ENCODE results near the gene THEM4.

Gene THEM4
- 132 reads per million, percentile 87 among the genes with 10 or more reads in this experiment for total RNA-seq

DNA sequence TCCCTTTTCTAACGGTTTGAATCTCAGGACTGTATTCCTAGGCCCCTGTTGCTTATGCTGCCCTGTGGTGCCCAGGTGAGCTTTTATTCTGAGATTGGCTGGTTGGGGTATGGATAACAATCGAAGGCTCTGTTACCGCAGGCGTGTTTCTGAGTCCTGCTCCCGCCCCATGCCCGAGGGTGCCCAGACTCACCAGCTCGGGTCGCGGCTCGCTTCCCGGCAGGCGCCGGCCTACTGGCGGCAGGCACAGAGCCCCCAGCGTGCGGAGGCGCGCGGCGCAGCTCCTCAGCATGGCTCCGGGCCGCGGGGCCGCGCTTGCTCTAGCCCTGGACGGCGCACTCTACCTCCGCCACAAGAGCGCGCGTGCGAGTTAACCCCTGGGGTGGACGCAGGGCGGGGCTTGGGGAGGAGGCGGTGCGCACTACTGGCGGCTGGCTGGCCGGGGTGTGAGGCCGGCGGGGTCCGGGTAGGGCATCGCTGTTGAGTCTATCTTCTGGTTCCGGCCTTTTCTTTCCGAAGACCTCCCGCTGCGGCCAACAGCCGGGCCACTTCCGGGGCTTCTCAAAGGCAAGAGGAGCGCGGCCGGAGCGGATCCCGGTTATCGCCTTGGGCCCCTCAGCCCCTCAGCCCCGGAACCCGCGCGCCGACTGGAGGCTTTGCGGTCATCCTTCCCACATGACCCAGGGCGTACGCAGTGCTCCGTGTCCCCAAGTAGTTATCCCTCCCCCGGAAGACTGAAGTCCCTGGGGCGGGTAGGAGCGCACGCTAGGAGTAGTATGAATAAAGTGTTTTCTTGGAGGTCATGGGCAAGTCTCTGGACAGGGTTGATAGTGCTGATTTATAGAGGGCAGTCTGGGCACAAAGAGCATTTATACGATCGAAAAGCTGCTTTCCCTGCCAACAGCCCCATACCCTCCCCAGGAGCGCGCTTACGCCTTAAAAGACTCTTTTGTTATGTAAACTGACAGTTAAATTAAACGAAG, at the start of gene THEM4:
TSS of gene THEM4 (minus strand) at position 345 of the 983 bp plus-strand sequence. CDS start at position 292, 53 bp downstream.
- peak; percentile 78 for DNase-seq

DNA sequence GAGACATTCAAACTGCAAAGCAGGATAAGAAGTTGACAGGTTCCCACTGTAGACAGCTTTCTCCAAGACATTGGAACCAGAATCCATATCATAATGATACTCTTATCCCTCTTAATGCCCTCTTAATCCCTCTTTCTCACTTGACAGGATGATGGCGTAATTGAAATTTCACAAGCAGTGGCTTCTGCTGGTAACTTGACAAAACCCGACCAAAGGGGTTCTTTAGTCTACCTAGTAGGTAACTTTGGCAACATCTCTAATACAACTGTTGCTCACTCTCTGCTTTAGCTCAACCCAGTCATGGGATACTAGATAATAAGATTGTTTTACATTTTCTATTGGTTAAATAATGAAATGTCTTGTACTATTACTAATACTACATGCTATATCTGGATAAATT, 49.6 kb upstream of the THEM4 start:
- DNase-seq, result no peak

DNA sequence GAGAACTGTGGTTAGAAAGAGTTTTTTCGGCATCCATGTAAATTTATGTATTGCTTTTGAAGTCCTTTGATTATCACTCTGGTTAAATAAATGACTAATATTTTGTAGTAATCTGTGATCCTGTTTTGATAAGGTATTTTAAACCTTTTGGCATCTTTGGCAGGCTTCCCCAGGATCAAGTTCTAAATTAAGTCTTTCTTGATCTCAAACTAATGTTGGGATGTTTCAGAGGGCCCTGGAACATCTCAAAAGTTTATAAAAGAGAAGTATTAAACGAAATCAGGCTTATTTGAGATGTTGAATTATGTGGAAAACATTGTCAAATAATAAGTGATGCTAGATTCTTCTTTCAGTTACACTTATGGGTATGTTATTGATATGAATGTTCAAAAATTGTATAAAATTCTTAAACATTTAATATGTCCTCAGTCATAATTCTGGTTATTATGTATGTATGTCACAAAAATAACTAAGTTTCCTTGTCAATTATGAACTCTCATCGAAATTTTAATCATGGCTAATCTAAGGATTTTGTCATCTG, 47.7 kb upstream of the THEM4 start:
- DNase-seq, result no peak

GRCh38 chr1:151953409-151954094, 44.2 kb upstream of the THEM4 start:
- no peak for DNase-seq

- no peak for DNase-seq
Measured at GRCh38 chr1:151952811-151953210, 43.5 kb upstream of the THEM4 start.

DNA sequence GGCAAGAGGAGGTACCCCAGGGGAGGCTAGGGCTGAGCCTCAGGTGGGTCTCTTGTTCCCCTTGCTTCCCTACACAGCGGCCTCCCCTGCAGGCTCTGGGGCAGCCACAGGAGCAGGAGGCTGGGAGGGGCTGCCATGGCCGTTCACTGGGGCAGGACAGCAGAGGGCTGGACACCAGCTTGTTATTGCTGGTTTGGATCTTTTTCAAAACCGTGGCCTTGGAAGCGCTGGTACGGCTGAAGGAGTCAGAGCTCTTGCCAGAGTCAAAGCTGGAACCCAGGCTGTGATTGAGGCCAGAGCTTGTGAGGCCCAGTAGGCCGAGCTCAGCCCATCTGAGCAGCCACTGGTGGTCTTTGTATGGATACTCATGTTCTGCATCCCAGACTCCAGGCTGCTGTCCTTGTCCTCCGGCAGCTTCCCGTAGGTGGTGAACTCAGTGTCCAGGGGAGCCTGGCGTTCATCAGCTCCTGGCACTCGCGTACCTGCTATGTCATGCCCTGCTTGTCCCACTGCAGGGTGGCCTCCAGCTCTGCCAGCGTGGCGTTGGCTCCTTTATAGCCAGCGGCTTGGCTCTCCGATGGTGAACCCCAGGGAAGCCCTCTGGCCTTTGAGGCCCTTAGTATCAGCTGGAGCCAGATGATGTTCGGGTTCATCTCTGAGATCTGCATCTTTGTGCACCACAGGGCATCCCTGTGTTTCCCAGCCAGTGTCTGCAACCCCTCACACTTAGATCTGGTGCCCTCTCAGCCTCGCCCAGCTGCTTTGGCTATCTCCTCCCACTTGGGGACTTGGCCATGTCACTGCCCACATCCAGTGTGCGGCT, 40.3 kb upstream of the THEM4 start:
- DNase-seq, result no peak

DNA sequence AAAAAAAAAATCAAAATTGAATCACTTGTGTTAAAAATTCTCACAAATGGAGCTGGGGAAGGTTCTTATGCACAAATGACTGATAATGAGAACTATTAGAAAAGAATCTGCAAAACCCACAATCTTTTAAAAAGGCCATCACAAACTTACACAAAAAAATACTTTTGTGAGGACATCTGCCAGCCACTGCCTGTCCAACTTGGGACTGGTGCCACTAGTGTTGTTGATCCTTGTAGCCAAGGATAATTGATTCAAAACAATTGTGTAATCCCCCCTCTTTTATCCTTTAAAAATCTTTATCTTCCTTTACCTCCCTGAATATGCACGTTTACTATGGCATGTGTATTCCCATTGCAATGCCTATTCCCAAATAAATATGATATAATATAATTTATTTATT, 39.2 kb upstream of the THEM4 start:
- DNase-seq, result no peak

DNA sequence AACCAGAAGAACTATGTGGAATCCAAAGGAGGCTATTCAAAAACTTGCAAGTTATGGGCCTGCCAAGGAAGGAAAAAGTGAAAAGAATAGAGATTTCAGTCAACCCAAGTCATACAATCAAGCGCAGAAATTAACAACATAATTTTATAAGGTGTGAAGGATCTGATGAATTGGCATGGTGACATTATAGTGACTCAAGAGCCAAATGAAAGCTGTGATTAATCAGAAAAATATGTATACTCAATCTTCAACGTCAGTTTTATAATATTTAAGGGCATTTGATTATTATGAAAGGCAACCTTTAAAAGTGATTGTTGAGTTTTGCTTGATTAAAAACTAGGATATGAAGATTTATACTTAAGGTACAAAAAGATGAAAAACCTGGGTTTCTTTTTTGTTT, 37.8 kb upstream of the THEM4 start:
- DNase-seq, result no peak

DNA sequence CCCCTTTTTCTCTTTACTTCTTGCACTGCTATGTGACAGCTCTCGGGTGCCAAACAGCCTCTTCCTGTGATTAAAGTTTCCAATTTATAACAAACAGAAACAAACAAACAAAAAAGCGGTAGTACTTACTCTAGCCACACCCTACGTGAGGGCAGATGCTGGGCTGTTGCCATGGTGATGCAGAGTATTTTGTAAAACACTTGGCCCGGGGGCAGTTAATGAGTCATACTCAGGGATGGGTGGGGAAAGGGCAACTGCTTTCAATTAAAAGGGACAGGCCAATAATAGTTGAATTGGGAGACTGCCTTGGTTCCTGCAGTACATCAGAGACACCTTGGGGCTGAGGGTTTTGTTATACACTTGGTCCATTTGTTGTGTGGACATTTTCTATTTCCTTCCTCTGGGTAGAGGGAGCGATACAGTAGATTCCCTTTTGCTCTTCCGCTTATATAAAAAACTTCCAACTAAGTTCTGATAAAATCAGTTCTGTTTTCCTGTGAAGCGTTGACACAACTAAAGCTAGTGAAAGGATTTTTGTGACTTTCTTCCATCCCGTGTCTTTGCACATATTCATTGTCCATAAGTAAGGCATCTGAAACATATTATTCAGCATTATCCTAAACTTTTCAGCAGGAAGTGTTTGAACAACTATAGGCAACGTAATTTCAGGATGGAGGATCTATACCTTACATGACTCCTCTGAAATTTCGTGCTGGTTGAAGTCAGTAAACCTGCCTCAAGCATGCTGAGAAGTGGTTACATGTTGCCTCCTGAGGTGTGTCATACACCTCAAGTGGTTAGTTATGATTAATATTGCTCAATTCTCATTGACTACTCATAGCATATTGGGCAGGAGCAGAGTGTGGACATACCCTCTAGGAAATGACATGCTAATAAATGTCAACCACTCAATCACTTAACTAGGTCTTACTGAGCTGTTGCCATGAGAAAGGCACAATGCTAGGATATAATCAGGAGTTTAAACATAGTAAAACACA, 36.7 kb upstream of the THEM4 start:
- DNase-seq, result peak; percentile 81

GRCh38 chr1:151944857-151945575, 35.7 kb upstream of the THEM4 start:
- no peak for DNase-seq

- no peak for DNase-seq
Measured at GRCh38 chr1:151944126-151944856, 35.0 kb upstream of the THEM4 start.

- no peak for DNase-seq
Measured at GRCh38 chr1:151943591-151943990, 34.3 kb upstream of the THEM4 start.

GRCh38 chr1:151942882-151943281, 33.6 kb upstream of the THEM4 start:
- DNase-seq, result no peak

- no peak for DNase-seq
Measured at GRCh38 chr1:151940541-151940940, 31.2 kb upstream of the THEM4 start.

- no peak for DNase-seq
Measured at GRCh38 chr1:151939779-151940178, 30.5 kb upstream of the THEM4 start.

DNA sequence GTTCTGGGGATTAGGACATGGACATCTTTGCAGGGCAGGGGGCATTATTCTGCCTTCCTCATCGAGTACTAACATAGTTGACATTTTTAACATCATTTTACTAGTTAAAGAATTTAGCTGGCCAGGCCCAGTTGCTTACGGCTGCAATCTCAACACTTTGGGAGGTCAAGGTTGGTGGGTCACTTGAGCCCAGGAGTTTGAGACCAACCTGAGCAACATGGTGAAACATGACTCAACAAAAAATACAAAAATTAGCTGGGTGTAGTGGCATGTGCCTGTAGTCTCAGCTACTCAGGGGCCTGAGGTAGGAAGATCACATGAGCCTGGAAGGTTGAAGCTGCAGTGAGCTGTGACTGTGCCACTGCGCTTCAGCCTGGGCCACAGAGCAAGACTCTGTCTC, 29.8 kb upstream of the THEM4 start:
- no peak for DNase-seq

DNA sequence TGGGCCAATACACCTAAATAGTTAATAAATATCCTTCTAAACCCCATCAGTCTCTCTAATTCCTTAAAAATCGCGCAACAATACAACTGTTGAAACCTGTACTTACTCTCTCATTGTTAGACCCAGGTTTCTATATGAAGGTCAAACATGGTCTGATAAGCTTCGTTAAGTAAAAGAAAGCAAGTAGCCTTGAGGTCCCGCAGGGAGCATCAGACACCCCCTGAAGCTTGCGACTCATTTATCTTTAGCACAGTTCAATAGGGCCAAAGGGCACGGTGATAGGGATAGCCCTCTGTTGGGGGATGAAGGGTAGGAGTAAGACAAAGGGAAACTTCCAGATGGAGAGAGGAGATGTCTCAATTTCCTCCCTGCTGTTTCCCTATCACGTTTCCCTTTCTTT, 27.3 kb upstream of the THEM4 start:
- no peak for DNase-seq

- DNase-seq, result no peak
Measured at GRCh38 chr1:151935894-151936602, 26.7 kb upstream of the THEM4 start.

GRCh38 chr1:151935154-151935553, 25.8 kb upstream of the THEM4 start:
- no peak for DNase-seq
